Keratinocyte (primary cell): Measurements from ENCODE around the gene DNAH8. TPM values are rescaled to one million over a fixed set of nuclear protein-coding genes. Genes with fewer than 3 reads are reported as not detected.

ENCODE experiments used
- DNase-seq: peaks from one replicate; pipeline ENCODE4 v3.0.0-alpha.2; 2011; ENCODE audit warnings: low read depth, missing footprints, low spot score
- FAIRE-seq: peaks from 2 replicates; lab custom pipeline; 2011; peaks lifted over from hg19 to GRCh38; lab: Jason Lieb, UNC
- H2AFZ ChIP-seq: 2 replicates; pipeline ENCODE4 v1.6.0; 2012; ENCODE audit warnings: low read length, control low read depth, inconsistent platforms; ENCODE audit not compliant: control insufficient read depth
- H3K27ac ChIP-seq: 2 replicates; pipeline ENCODE4 v1.5.1; 2011; ENCODE audit warnings: low read length; ENCODE audit not compliant: control insufficient read depth, insufficient read depth
- H3K27me3 ChIP-seq: 3 replicates; pipeline ENCODE4 v1.6.0; 2011; ENCODE audit warnings: low read length; ENCODE audit not compliant: control insufficient read depth, insufficient read depth; ENCODE audit errors: extremely low read depth
- H3K36me3 ChIP-seq, 2 experiments: 2 replicates in 1 of 2; 3 replicates in 1 of 2; pipeline ENCODE4 v1.5.1; 2011; ENCODE audit warnings: low read length in 2 of 2, mild to moderate bottlenecking in 1 of 2; ENCODE audit not compliant: control insufficient read depth in 2 of 2, insufficient read depth in 2 of 2; ENCODE audit errors: extremely low read depth in 1 of 2
- H3K4me1 ChIP-seq: 3 replicates; pipeline ENCODE4 v1.5.1; 2011; ENCODE audit warnings: low read length; ENCODE audit not compliant: control insufficient read depth, insufficient read depth; ENCODE audit errors: extremely low read depth
- H3K4me2 ChIP-seq: 3 replicates; pipeline ENCODE4 v1.6.0; 2011; ENCODE audit warnings: low read depth, low read length; ENCODE audit not compliant: control insufficient read depth, insufficient read depth; ENCODE audit errors: extremely low read depth
- H3K4me3 ChIP-seq, 3 experiments: fragments of 200-600 bp in 1 of 3; sonication (generic) in 1 of 3; 2 replicates in 2 of 3; 3 replicates in 1 of 3; pipeline ENCODE4 v1.5.1; 2011 to 2016; ENCODE audit warnings: low read length in 3 of 3, mild to moderate bottlenecking in 3 of 3, control low read depth in 2 of 3, inconsistent platforms in 1 of 3, low read depth in 1 of 3, mixed read lengths in 1 of 3, mixed run types in 1 of 3, moderate library complexity in 1 of 3; ENCODE audit not compliant: control insufficient read depth in 2 of 3, insufficient read depth in 2 of 3; ENCODE audit errors: extremely low read depth in 1 of 3
- H3K79me2 ChIP-seq: 2 replicates; pipeline ENCODE4 v1.6.0; 2012; ENCODE audit warnings: low read length; ENCODE audit not compliant: control insufficient read depth, insufficient read depth
- H3K9ac ChIP-seq: 3 replicates; pipeline ENCODE4 v1.6.0; 2011; ENCODE audit warnings: low read length; ENCODE audit not compliant: control insufficient read depth, insufficient read depth; ENCODE audit errors: extremely low read depth
- H3K9me1 ChIP-seq: 3 replicates; pipeline ENCODE4 v1.6.0; 2011; ENCODE audit warnings: low read length; ENCODE audit not compliant: control insufficient read depth, insufficient read depth; ENCODE audit errors: extremely low read depth
- H3K9me3 ChIP-seq: 2 replicates; pipeline ENCODE4 v1.5.1; 2012; ENCODE audit warnings: low read depth, low read length; ENCODE audit not compliant: control insufficient read depth
- H4K20me1 ChIP-seq: 3 replicates; pipeline ENCODE4 v1.6.0; 2011; ENCODE audit warnings: low read length; ENCODE audit not compliant: control insufficient read depth, insufficient read depth; ENCODE audit errors: extremely low read depth
- CTCF ChIP-seq, 3 experiments: IDR thresholded peaks in 1 of 3; conservative IDR thresholded peaks in 1 of 3; optimal IDR thresholded peaks in 1 of 3; 2 replicates in 2 of 3; 3 replicates in 1 of 3; pipeline versions ENCODE3 to v1.5.1; 2011; ENCODE audit warnings: low read length in 3 of 3, mild to moderate bottlenecking in 3 of 3, moderate library complexity in 2 of 3, control low read depth in 1 of 3, inconsistent platforms in 1 of 3; ENCODE audit not compliant: insufficient read depth in 2 of 3; ENCODE audit errors: extremely low read depth in 1 of 3
- EZH2 ChIP-seq: IDR thresholded peaks from one replicate; pipeline ENCODE4 v1.6.1; 2012; ENCODE audit warnings: inconsistent platforms, mild to moderate bottlenecking, low read length, moderate library complexity
- dilution Hi-C: fragments of 300-500 bp; cut with MboI; formaldehyde crosslinking; loops from one replicate; pipeline ENCODE4 v1.7.0; 2020; ENCODE audit warnings: low sequenced_read_pairs; ENCODE audit not compliant: extremely low pct_ligation_motif_present
- polyA plus RNA-seq, 5 experiments: library from polyadenylated mRNA; depleted of rRNA in 3 of 5; stranded (reverse) in 3 of 5; stranded (forward) in 1 of 5; unstranded in 1 of 5; fragments of >200 nt; gene quantifications; 1 replicate in 1 of 5; 2 replicates in 3 of 5; 3 replicates in 1 of 5; pipeline versions ENCODE4 v1.2.1 to v1.2.3, GENCODE V29; 2011 to 2012; ENCODE audit warnings: missing spikeins in 2 of 5, low read depth in 1 of 5, low replicate concordance in 1 of 5

Gene DNAH8
- polyA plus RNA-seq, 1 donor (not counting 4 experiments of a cell fraction or from before 2014, with no cell fraction given) = 0.01 TPM

- Histone ChIP-seq H3K27ac (no peak overlapping the region), H3K36me3 (no peaks in the 10 kb centered on the region), H4K20me1 (no peaks in the 10 kb centered on the region), H2AFZ (no peak overlapping the region), H3K9me1 (no peaks in the 10 kb centered on the region), H3K4me2 (no peak overlapping the region), H3K79me2 (no peaks in the 10 kb centered on the region), H3K9me3 (no peaks in the 10 kb centered on the region), H3K4me1 (no peaks in the 10 kb centered on the region), H3K4me3 (no peak overlapping the region), H3K27me3 (peaks cover 4% of the 10 kb centered on the region), H3K9ac (no peak overlapping the region)
- no peak for FAIRE-seq
- TF ChIP-seq EZH2 (no peak), CTCF (optimal IDR thresholded peaks at IDR 0.05 in 1 of 3, IDR thresholded peaks at IDR 0.05 in 1 of 3, conservative IDR thresholded peaks at IDR 0.05 in 1 of 3; ENCODE audit: extremely low read depth in 1 of 3, insufficient read depth in 2 of 3, low read length in 3 of 3) (no peak)
- dilution Hi-C loops = no loop called here
- DNase-seq = no peak
Measured at GRCh38 chr6:38924791-38925509, 209.8 kb downstream of the DNAH8 start.

GRCh38 chr6:38929560-38929959 lies 214.4 kb downstream of the DNAH8 start:
- Histone ChIP-seq H3K9me1 (no peaks in the 10 kb centered on the region), H3K4me2 (no peak overlapping the region), H3K27ac (no peak overlapping the region), H3K9me3 (no peaks in the 10 kb centered on the region), H3K36me3 (no peaks in the 10 kb centered on the region), H3K4me3 (no peak overlapping the region), H3K27me3 (peaks cover 4% of the 10 kb centered on the region), H4K20me1 (no peaks in the 10 kb centered on the region), H3K4me1 (no peaks in the 10 kb centered on the region), H3K9ac (no peak overlapping the region), H3K79me2 (no peaks in the 10 kb centered on the region), H2AFZ (no peak overlapping the region)
- DNase-seq = no peak
- TF ChIP-seq CTCF (optimal IDR thresholded peaks at IDR 0.05 in 1 of 3, IDR thresholded peaks at IDR 0.05 in 1 of 3, conservative IDR thresholded peaks at IDR 0.05 in 1 of 3; ENCODE audit: extremely low read depth in 1 of 3, insufficient read depth in 2 of 3, low read length in 3 of 3) = no peak
- no peak for TF ChIP-seq EZH2
- dilution Hi-C loops = no loop called here
- FAIRE-seq = no peak
